GM19328 (cell line): ENCODE measurements around the gene LAMC2.
A peak's percentile ranks its signal among the peaks of the same experiment; 100 is the strongest.

ENCODE experiments used
- ATAC-seq: cut with Tn5 transposase; IDR thresholded peaks from one replicate; pipeline ENCODE4 v1.9.1; 2021; ENCODE audit warnings: mild to moderate bottlenecking, moderate library complexity; ENCODE audit not compliant: unreplicated experiment

Gene LAMC2

DNA sequence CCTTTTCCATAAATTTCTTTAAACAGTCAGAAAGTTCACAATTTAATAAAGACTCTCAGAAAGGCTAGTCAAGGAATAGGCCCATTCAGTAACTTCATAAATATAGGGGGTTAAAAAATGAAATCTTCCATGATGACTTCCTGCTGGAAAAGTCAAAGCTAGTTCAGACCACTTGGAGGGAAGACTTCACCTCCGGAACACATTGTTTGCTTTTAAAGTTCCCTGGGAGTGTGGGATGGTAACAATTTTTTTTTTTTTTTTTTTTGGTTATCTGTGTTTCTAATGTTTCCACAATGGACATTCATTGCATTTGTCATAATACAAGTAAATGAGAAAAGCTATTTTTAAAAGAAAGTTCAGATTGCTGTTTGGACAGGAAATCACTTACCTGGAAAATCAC, 18.4 kb upstream of the LAMC2 start:
- ATAC-seq, result no peak

DNA sequence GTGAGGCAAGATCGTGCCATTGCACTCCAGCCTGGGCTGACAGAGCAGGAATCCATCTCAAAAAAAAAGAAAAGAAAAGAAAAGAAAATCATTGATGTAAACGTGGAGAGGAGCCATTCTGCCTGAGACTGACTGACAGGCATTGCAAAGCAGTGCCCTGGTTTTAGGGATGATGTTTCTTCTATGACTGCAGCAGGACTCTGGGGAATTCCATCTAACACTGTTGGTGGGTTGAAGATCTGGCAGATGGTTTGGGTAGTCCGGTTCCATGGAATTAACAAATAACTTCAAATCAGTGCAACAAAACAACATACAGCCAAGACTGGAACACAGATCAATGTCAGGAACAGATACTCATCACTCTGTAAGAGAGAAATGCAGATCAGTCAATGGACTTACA, 17.8 kb upstream of the LAMC2 start:
- no peak for ATAC-seq

DNA sequence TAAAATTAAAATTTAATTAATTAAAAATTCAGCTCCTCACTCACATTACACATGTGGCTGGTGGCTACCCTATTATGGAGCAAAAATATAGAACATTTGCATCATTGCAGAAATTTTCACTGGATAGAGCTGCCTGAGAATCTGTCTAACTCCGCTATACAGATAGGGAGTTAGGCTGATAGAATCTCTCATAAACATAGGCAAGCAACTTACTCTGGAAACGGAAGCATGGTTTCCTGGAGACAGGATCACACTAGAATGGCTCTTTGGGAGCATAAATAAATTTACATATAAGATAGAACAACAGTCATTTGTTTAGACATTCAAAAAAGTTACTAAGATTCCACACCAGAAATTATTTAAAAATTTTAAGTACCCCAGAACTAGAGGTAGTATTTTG, 12.2 kb upstream of the LAMC2 start:
- ATAC-seq, result no peak

DNA sequence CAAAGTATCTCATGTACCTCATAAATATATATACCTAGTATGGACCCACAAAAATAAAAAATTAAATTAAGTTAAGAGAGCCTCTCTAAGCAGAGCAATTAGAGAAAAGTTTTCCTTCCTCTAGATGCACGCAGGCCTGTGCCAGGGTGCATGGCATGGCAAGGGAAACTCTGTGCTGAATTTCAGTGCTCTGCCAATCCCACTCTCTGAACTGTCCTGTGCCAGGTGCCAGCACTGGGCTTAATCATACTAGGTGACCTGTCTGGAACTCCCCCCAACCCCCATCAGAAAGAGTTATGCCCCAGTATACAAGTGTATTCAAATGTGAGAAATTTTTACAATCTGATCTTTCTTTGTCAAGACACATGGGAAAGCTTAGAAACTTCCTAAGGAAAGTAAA, 10.4 kb upstream of the LAMC2 start:
- ATAC-seq, result no peak

DNA sequence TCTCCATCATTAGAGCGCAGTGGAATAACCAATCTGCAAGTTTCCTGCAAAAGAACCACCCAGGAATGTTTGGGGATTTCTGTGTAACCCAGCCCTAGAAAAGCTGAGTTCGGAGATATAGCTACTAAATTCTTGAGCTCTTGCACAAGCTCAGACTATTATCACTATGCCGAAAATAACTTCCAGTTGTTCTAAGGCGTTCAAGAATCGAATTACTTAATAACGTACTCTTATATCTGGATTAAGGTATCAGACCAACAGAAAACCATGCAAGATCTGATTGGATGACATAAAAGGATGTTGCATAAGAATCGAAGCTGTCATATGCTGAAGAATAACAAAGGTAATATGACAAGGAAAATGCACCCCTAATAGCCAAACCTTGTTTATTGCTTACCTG, 7.5 kb upstream of the LAMC2 start:
- ATAC-seq, result no peak

- no peak for ATAC-seq
These were observed 7.0 kb upstream of the LAMC2 start for GRCh38 chr1:183179033-183179432.

- ATAC-seq, result no peak
These were observed 5.8 kb upstream of the LAMC2 start for GRCh38 chr1:183180218-183180617.

DNA sequence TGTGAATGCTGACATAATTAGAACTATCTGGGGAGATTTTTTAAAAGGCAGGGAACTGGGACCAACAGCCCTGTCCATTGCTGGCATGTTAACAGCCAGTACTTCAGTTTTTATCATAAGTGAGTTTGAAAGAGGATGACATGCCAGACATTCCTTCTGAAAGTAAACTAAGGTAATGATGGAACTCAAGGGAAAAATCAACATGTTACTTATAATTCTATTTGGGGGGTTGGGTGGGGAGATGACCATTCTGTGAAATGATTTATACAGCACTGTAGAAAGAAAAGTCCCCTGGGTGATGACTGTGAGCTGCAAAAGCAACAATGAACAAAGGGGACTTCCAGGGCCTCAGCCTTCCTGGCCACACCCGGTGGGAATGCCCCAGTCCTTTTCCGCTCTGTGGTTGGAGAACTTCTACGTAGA, 5.4 kb upstream of the LAMC2 start:
- ATAC-seq, result peak; percentile 60

GRCh38 chr1:183186841-183187240, 777 bp downstream of the LAMC2 start:
- no peak for ATAC-seq

GRCh38 chr1:183188240-183188639, 2.2 kb downstream of the LAMC2 start:
- no peak for ATAC-seq

GRCh38 chr1:183191833-183192232, 5.8 kb downstream of the LAMC2 start:
- ATAC-seq, result no peak

- ATAC-seq, result no peak
These were observed 8.0 kb downstream of the LAMC2 start for GRCh38 chr1:183193963-183194525.

GRCh38 chr1:183194527-183195141, 8.6 kb downstream of the LAMC2 start:
- ATAC-seq, result peak; percentile 95

GRCh38 chr1:183195142-183195574, 9.1 kb downstream of the LAMC2 start:
- ATAC-seq, result peak; percentile 31

DNA sequence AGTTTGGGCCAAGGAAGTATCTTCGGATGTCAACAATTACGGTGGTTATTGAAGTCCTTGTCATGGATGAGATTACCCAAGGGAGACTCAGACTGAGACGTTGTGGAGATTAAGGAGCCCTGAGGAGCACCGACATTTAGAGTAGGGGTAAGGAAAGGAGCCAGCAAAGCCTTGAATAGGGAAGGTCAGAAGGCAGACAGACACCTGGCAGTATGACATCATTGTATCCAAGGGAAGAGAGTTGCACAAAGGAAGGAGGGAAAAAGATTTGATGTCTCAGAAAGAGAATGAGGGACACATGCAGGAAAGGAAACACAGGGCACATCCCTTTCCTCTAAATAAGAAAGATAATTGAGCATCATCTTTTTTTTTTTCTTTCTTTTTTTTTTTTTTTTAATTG, 11.7 kb downstream of the LAMC2 start:
- ATAC-seq, result no peak

GRCh38 chr1:183198463-183198862, 12.4 kb downstream of the LAMC2 start:
- ATAC-seq, result no peak

GRCh38 chr1:183199304-183199703, 13.2 kb downstream of the LAMC2 start:
- no peak for ATAC-seq

DNA sequence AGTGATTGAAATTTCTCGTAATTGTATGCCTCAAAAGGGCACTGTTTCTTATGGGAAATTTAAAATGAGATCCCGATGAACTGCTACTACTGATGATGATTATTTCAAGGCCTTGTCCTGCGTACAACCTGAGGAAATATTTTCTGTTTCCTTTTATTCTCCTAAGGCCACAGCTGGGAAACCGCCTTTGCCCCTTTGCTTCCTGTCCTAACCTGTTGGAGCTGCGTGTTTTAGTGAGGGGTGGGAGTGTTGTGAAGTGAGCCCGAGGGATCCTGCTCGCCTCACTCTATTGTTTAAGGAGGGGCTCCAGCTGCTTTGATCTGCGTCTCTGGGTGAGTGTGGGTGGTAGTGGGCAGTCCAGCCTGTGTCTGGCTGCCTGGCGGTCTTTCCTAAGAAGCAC, 14.4 kb downstream of the LAMC2 start:
- ATAC-seq, result no peak

- no peak for ATAC-seq
These were observed 17.0 kb downstream of the LAMC2 start for GRCh38 chr1:183203094-183203493.

- no peak for ATAC-seq
These were observed 19.2 kb downstream of the LAMC2 start for GRCh38 chr1:183205196-183205781.

DNA sequence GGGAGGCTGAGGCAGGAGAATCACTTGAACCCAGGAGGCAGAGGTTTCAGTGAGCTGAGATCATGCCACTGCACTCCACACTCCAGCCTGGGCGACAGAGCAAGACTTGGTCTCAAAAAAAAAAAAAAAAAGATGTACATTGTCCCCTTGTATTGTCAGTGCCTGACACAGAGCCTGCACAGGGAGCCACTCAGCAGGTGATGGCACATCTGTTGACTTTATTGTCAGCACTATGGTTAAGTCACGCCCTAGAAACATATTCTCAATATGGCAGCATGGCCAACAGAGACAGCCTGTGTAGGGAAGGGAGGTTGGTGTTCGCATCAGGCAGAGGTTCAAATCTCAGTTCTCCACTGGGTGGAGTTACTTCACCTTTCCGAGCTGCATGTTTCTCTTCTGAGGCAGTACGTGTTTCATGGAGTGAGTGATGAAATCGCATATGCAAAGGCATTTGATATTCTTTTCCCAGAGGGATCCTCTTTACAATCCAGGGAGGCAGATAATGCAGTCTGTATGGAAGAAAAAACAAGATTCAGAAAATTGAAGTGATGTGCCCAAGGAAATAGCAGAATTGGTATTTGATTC, 20.6 kb downstream of the LAMC2 start:
- ATAC-seq, result no peak

DNA sequence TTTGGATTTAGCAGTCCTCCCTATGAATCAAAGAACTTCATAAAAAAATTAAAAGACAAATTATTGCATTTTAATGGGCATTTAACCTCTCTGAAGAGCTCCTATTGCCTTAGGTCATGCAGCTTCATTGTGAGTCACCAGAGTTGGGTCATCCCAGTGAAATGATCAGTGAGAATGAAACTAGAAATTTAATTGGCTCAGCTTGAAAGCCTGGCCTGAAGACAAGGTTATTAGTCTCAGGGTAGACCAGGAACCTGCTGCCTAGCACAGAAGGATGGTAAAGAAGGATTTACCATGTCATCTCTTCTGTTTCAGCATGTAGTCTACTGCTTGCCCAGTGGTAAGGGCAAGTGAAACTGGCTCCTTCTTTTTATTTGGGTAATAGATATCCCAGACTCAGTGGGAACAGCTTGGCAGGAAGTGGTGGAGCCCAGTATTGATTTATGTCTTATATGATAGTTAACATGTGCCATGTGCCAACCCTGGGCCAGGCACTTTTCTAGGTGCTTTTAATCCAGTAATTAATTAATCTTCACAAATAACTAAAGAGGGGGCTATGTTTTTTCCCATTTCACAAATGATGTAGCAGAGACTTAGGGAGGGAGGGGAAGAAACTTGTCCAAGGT, 23.6 kb downstream of the LAMC2 start:
- ATAC-seq, result no peak
